WTC11 (cell line): ENCODE data around the gene MYO19. TPM values are rescaled to one million over a fixed set of nuclear protein-coding genes. Genes with fewer than 3 reads are reported as not detected.
A peak's percentile ranks its signal among the peaks of the same experiment; 100 is the strongest.

ENCODE experiments used
- ATAC-seq: fragments of 200-7000 bp; cut with Tn5 transposase; 2 replicates; pipeline ENCODE4 v1.10.0; 2021; ENCODE audit warnings: mild to moderate bottlenecking, moderate library complexity
- CTCF ChIA-PET: fragments of 300-600 bp; sonication (Branson Sonifier 250); formaldehyde crosslinking; loops from one replicate; lab custom pipeline; 2021; ENCODE audit warnings: antibody characterized with exemption; lab: Charles Lee
- POLR2A ChIA-PET: fragments of 350-600 bp; sonication (Branson Sonifier 250); formaldehyde crosslinking; loops from one replicate; lab custom pipeline; 2021; ENCODE audit warnings: antibody characterized with exemption; lab: Charles Lee
- DNase-seq: peaks from one replicate; pipeline ENCODE4 v3.0.0; 2021; ENCODE audit warnings: low spot score
- H3K27ac Mint-ChIP-seq: 2 replicates; pipeline ENCODE4 v1.8.0; 2021; ENCODE audit warnings: mixed read lengths
- H3K27me3 Mint-ChIP-seq: 2 replicates; pipeline ENCODE4 v1.8.0; 2021; ENCODE audit warnings: low read depth, mild to moderate bottlenecking, moderate library complexity, mixed read lengths
- H3K36me3 Mint-ChIP-seq: 2 replicates; pipeline ENCODE4 v1.8.0; 2021; ENCODE audit warnings: mixed read lengths
- H3K4me1 Mint-ChIP-seq: 2 replicates; pipeline ENCODE4 v1.8.0; 2022; ENCODE audit warnings: mixed read lengths
- H3K4me3 Mint-ChIP-seq: 2 replicates; pipeline ENCODE4 v1.8.0; 2021; ENCODE audit warnings: mild to moderate bottlenecking, moderate library complexity, mixed read lengths
- H3K9me3 Mint-ChIP-seq: 2 replicates; pipeline ENCODE4 v1.8.0; 2021; ENCODE audit warnings: mixed read lengths
- CREM ChIP-seq: sonication (generic); formaldehyde crosslinking; IDR thresholded peaks from 2 replicates; pipeline ENCODE4 v1.8.1; 2022; ENCODE audit warnings: mild to moderate bottlenecking, missing genetic modification reagents, moderate library complexity
- ETV6 ChIP-seq: sonication (generic); formaldehyde crosslinking; IDR thresholded peaks from 2 replicates; pipeline ENCODE4 v1.8.1; 2022; ENCODE audit warnings: mild to moderate bottlenecking, missing genetic modification reagents
- FOXJ3 ChIP-seq: sonication (generic); formaldehyde crosslinking; IDR thresholded peaks from 2 replicates; pipeline ENCODE4 v1.9.0; 2021; ENCODE audit warnings: missing genetic modification reagents, mild to moderate bottlenecking, borderline replicate concordance
- GTF2I ChIP-seq: fragments of 250-450 bp; sonication (Bioruptor Pico); conservative IDR thresholded peaks from 2 replicates; pipeline ENCODE4 v1.4.0; 2021; ENCODE audit warnings: mild to moderate bottlenecking
- NFYB ChIP-seq: sonication (generic); formaldehyde crosslinking; conservative IDR thresholded peaks from 2 replicates; pipeline ENCODE4 v1.8.0; 2022; ENCODE audit warnings: low read depth, missing genetic modification reagents
- NR3C1 ChIP-seq: sonication (generic); formaldehyde crosslinking; conservative IDR thresholded peaks from 2 replicates; pipeline ENCODE4 v1.8.1; 2023; ENCODE audit warnings: low read depth, mild to moderate bottlenecking, missing genetic modification reagents
- OVOL2 ChIP-seq: fragments of 250-450 bp; sonication (Bioruptor Pico); IDR thresholded peaks from 2 replicates; pipeline ENCODE4 v1.9.0; 2021; ENCODE audit warnings: mild to moderate bottlenecking, borderline replicate concordance
- RELA ChIP-seq: sonication (generic); formaldehyde crosslinking; IDR thresholded peaks from 2 replicates; pipeline ENCODE4 v1.8.1; 2022; ENCODE audit warnings: missing genetic modification reagents, mild to moderate bottlenecking, borderline replicate concordance
- SMAD3 ChIP-seq: sonication (generic); formaldehyde crosslinking; IDR thresholded peaks from 2 replicates; pipeline ENCODE4 v1.8.0; 2022; ENCODE audit warnings: missing genetic modification reagents, mild to moderate bottlenecking, borderline replicate concordance
- SP1 ChIP-seq: sonication (generic); formaldehyde crosslinking; conservative IDR thresholded peaks from 2 replicates; pipeline ENCODE4 v1.8.1; 2022; ENCODE audit warnings: missing genetic modification reagents
- ZNF232 ChIP-seq: sonication (generic); formaldehyde crosslinking; IDR thresholded peaks from 2 replicates; pipeline ENCODE4 v1.8.0; 2022; ENCODE audit warnings: mild to moderate bottlenecking, missing genetic modification reagents
- ZNF263 ChIP-seq: sonication (generic); formaldehyde crosslinking; IDR thresholded peaks from 2 replicates; pipeline ENCODE4 v1.8.1; 2022; ENCODE audit warnings: low read depth, mild to moderate bottlenecking, moderate library complexity, missing genetic modification reagents
- ZNF396 ChIP-seq: fragments of 250-450 bp; sonication (Bioruptor Pico); IDR thresholded peaks from 2 replicates; pipeline ENCODE4 v1.8.0; 2021; ENCODE audit warnings: mild to moderate bottlenecking, moderate library complexity, borderline replicate concordance
- ZNF416 ChIP-seq: fragments of 250-450 bp; sonication (Bioruptor Pico); IDR thresholded peaks from 2 replicates; pipeline ENCODE4 v1.9.0; 2021; ENCODE audit warnings: mild to moderate bottlenecking, inconsistent platforms
- total RNA-seq: library from RNA; stranded (reverse); gene quantifications from 3 replicates; pipeline ENCODE4 v1.2.3, GENCODE V29; 2021
- TF ChIP-seq, protein P1 (sequence below): sonication (generic); formaldehyde crosslinking; IDR thresholded peaks from 2 replicates; pipeline ENCODE4 v1.8.0; 2022; ENCODE audit warnings: missing genetic modification reagents
- TF ChIP-seq, protein P2 (sequence below): sonication (generic); formaldehyde crosslinking; IDR thresholded peaks from 2 replicates; pipeline ENCODE4 v1.8.1; 2022; ENCODE audit warnings: missing genetic modification reagents, borderline replicate concordance
- TF ChIP-seq, protein P3 (sequence below): sonication (generic); formaldehyde crosslinking; IDR thresholded peaks from 2 replicates; pipeline ENCODE4 v1.8.1; 2023; ENCODE audit warnings: mild to moderate bottlenecking, missing genetic modification reagents
- TF ChIP-seq, protein P4 (sequence below): sonication (generic); formaldehyde crosslinking; IDR thresholded peaks from 2 replicates; pipeline ENCODE4 v1.8.0; 2022; ENCODE audit warnings: mild to moderate bottlenecking, missing genetic modification reagents
- TF ChIP-seq, protein P5 (sequence below): fragments of 250-450 bp; sonication (Bioruptor Pico); IDR thresholded peaks from 2 replicates; pipeline ENCODE4 v1.9.0; 2021; ENCODE audit warnings: moderate library complexity, mild to moderate bottlenecking, inconsistent platforms, borderline replicate concordance

MYO19 gene
- total RNA-seq, 1 experiment from 2014 or later, result 146 TPM

DNA sequence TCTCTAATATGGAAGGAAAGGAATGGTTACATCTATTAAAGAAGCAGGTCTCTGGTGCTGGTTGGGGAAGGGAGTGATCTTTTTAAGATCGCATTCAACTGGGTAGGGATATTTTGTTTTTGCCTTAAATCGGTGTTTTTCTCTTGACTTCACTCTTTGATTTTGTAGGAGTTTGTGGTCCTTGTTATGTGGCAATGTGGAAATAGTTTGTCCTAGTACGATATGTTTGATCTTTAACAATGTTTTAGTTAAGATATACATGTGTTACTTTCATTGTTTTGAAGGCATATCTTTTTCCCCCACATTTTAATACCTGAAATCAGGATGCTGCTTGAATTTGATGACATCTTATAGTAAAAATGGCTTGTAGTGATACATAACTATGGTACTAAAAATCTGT is 18.8 kb upstream of the MYO19 start:
- no peak overlapping the region for H3K4me3 Mint-ChIP-seq
- H3K36me3 Mint-ChIP-seq, result peaks cover 21% of the 10 kb centered on the region
- ChIA-PET POLR2A (no interaction called here), CTCF (no interaction called here)
- no peaks in the 10 kb centered on the region for H3K4me1 Mint-ChIP-seq
- ATAC-seq, result no peak
- TF ChIP-seq, protein P1, sequence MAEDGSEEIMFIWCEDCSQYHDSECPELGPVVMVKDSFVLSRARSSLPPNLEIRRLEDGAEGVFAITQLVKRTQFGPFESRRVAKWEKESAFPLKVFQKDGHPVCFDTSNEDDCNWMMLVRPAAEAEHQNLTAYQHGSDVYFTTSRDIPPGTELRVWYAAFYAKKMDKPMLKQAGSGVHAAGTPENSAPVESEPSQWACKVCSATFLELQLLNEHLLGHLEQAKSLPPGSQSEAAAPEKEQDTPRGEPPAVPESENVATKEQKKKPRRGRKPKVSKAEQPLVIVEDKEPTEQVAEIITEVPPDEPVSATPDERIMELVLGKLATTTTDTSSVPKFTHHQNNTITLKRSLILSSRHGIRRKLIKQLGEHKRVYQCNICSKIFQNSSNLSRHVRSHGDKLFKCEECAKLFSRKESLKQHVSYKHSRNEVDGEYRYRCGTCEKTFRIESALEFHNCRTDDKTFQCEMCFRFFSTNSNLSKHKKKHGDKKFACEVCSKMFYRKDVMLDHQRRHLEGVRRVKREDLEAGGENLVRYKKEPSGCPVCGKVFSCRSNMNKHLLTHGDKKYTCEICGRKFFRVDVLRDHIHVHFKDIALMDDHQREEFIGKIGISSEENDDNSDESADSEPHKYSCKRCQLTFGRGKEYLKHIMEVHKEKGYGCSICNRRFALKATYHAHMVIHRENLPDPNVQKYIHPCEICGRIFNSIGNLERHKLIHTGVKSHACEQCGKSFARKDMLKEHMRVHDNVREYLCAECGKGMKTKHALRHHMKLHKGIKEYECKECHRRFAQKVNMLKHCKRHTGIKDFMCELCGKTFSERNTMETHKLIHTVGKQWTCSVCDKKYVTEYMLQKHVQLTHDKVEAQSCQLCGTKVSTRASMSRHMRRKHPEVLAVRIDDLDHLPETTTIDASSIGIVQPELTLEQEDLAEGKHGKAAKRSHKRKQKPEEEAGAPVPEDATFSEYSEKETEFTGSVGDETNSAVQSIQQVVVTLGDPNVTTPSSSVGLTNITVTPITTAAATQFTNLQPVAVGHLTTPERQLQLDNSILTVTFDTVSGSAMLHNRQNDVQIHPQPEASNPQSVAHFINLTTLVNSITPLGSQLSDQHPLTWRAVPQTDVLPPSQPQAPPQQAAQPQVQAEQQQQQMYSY, result no peak
- TF ChIP-seq ZNF263 (CRISPR knock-in tag), result no peak
- TF ChIP-seq SMAD3 (CRISPR knock-in tag), result no peak
- no peak for TF ChIP-seq ZNF232 (CRISPR knock-in tag)
- no peak for TF ChIP-seq OVOL2 (CRISPR knock-in tag)
- TF ChIP-seq, protein P2, sequence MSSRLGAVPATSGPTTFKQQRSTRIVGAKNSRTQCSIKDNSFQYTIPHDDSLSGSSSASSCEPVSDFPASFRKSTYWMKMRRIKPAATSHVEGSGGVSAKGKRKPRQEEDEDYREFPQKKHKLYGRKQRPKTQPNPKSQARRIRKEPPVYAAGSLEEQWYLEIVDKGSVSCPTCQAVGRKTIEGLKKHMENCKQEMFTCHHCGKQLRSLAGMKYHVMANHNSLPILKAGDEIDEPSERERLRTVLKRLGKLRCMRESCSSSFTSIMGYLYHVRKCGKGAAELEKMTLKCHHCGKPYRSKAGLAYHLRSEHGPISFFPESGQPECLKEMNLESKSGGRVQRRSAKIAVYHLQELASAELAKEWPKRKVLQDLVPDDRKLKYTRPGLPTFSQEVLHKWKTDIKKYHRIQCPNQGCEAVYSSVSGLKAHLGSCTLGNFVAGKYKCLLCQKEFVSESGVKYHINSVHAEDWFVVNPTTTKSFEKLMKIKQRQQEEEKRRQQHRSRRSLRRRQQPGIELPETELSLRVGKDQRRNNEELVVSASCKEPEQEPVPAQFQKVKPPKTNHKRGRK (CRISPR knock-in tag), result no peak
- TF ChIP-seq, protein P3, sequence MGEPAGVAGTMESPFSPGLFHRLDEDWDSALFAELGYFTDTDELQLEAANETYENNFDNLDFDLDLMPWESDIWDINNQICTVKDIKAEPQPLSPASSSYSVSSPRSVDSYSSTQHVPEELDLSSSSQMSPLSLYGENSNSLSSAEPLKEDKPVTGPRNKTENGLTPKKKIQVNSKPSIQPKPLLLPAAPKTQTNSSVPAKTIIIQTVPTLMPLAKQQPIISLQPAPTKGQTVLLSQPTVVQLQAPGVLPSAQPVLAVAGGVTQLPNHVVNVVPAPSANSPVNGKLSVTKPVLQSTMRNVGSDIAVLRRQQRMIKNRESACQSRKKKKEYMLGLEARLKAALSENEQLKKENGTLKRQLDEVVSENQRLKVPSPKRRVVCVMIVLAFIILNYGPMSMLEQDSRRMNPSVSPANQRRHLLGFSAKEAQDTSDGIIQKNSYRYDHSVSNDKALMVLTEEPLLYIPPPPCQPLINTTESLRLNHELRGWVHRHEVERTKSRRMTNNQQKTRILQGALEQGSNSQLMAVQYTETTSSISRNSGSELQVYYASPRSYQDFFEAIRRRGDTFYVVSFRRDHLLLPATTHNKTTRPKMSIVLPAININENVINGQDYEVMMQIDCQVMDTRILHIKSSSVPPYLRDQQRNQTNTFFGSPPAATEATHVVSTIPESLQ, result no peak
- TF ChIP-seq FOXJ3, result no peak
- no peak for TF ChIP-seq NR3C1 (CRISPR knock-in tag)
- no peak for TF ChIP-seq ZNF416 (CRISPR knock-in tag)
- TF ChIP-seq, all 79 proteins: peak for 0
- DNase-seq, result no peak
- Mint-ChIP-seq H3K27me3 (no peaks in the 10 kb centered on the region), H3K27ac (peak overlapping the region; percentile 71; the same call in 1 of the 2 replicates), H3K9me3 (no peaks in the 10 kb centered on the region)

DNA sequence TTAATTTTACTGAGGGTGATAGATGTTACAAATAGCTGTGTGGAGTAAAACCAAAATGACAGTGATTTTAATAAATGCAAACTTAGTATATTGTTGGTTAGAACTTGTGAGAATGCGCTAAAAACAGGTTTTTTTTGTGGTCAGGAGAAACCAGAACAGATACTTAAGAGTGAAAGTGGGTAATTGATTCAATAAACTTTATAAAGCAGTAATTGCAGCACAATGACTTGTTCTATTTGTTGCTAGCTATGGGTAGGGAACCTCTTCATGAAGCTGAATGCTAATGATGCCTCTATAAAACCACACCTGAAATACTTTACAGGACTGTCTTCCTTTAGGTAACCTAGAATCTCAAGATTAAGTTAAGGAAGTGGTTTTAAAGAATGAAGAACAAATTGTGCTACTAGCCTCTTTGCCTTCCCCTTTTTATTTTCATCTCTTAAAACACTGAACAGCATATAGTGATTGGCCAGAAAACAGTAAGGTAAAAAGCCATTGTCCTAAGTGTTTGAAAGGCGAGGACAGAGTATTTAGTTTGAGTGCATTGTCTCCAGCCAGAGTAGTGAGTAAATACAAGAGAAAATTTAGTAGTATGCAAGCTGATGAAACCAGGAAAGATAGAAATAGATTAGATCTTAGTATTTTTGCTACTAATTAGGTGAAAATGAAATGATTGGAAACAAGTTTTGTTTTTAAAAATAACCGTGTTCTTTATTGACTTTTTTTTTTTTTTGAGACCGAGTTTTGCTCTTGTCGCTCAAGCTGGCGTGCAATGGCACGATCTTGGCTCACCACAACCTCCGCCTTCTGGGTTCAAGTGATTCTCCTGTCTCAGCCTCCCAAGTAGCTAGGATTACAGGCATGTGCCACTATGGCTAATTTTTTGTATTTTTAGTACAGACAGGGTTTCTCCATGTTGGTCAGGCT is 16.1 kb upstream of the MYO19 start:
- DNase-seq (no peak), ATAC-seq (no peak)
- no peaks in the 10 kb centered on the region for H3K27me3 Mint-ChIP-seq
- H3K36me3 Mint-ChIP-seq, result peaks cover 6% of the 10 kb centered on the region
- H3K4me1 Mint-ChIP-seq, result peaks cover 19% of the 10 kb centered on the region
- ChIA-PET CTCF (interaction anchor here (1.0 kb wide), 1 partner anchor 17 kb away, joined by 4 read pairs; no protein-coding TSS in a partner anchor), POLR2A (no interaction called here)
- no peaks in the 10 kb centered on the region for H3K9me3 Mint-ChIP-seq
- H3K4me3 Mint-ChIP-seq, result no peak overlapping the region
- H3K27ac Mint-ChIP-seq, result peak overlapping the region; percentile 92
- TF ChIP-seq ZNF416 (CRISPR knock-in tag) (no peak), SP1 (CRISPR knock-in tag) (no peak), ZNF396 (no peak), FOXJ3 (no peak), NFYB (CRISPR knock-in tag) (no peak), CREM (no peak), ETV6 (CRISPR knock-in tag) (no peak), GTF2I (CRISPR knock-in tag) (no peak), RELA (no peak)
- TF ChIP-seq, protein P4, sequence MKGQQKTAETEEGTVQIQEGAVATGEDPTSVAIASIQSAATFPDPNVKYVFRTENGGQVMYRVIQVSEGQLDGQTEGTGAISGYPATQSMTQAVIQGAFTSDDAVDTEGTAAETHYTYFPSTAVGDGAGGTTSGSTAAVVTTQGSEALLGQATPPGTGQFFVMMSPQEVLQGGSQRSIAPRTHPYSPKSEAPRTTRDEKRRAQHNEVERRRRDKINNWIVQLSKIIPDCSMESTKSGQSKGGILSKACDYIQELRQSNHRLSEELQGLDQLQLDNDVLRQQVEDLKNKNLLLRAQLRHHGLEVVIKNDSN (CRISPR knock-in tag), result no peak
- TF ChIP-seq, protein P5, sequence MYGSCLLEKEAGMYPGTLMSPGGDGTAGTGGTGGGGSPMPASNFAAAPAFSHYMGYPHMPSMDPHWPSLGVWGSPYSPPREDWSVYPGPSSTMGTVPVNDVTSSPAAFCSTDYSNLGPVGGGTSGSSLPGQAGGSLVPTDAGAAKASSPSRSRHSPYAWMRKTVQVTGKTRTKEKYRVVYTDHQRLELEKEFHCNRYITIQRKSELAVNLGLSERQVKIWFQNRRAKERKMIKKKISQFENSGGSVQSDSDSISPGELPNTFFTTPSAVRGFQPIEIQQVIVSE (CRISPR knock-in tag), result no peak
- TF ChIP-seq, all 79 proteins: peak for 0
